Measurements from ENCODE around the gene SYT9.

GRCh38 chr11:7341551-7341950, 89.8 kb downstream of the SYT9 start:
- TF ChIP-seq EP300 (IDR thresholded peaks at IDR 0.05; ENCODE audit: borderline replicate concordance), result no peak
- no peak for TF ChIP-seq TAF1 (IDR thresholded peaks at IDR 0.05; ENCODE audit: low read depth)
- no peak for TF ChIP-seq TEAD4 (IDR thresholded peaks at IDR 0.05)
- TF ChIP-seq CEBPB (IDR thresholded peaks at IDR 0.05), result no peak
- TF ChIP-seq NFIC (IDR thresholded peaks at IDR 0.05), result no peak
- TF ChIP-seq REST (IDR thresholded peaks at IDR 0.05; ENCODE audit: low read depth), result no peak
- TF ChIP-seq FOXM1 (IDR thresholded peaks at IDR 0.05; ENCODE audit: borderline replicate concordance, low read depth), result no peak
- TF ChIP-seq YY1 (IDR thresholded peaks at IDR 0.05; ENCODE audit: low read depth), result no peak
- TF ChIP-seq, protein P1, sequence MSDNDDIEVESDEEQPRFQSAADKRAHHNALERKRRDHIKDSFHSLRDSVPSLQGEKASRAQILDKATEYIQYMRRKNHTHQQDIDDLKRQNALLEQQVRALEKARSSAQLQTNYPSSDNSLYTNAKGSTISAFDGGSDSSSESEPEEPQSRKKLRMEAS (IDR thresholded peaks at IDR 0.05), result no peak
- no peak for TF ChIP-seq EGR1 (IDR thresholded peaks at IDR 0.05)
- TF ChIP-seq RAD21 (IDR thresholded peaks at IDR 0.05; ENCODE audit: low read depth), result no peak
- TF ChIP-seq TCF12 (IDR thresholded peaks at IDR 0.05; ENCODE audit: low read depth), result no peak
- TF ChIP-seq CREB1 (IDR thresholded peaks at IDR 0.05; ENCODE audit: low read depth), result no peak
- no peak for TF ChIP-seq ZBTB7A (IDR thresholded peaks at IDR 0.05; ENCODE audit: low read depth)
